GM10248 (cell line): Measurements from ENCODE around the gene PITPNC1.
A peak's percentile ranks its signal among the peaks of the same experiment; 100 is the strongest.

Source experiments
- CTCF ChIA-PET: fragments of 300-600 bp; sonication (Branson Sonifier 250); formaldehyde crosslinking; extraction: SDS; loops from one replicate; lab custom pipeline; 2021; ENCODE audit warnings: antibody characterized with exemption; lab: Yijun Ruan, JAX
- POLR2A ChIA-PET: fragments of 350-650 bp; sonication (Branson Sonifier 250); formaldehyde crosslinking; extraction: SDS; loops from one replicate; lab custom pipeline; 2020; ENCODE audit warnings: antibody characterized with exemption; lab: Yijun Ruan, JAX
- DNase-seq: peaks from one replicate; pipeline ENCODE4 v3.0.0; 2012; ENCODE audit errors: extremely low spot score
- TF ChIP-seq, protein P1 (sequence below): IDR thresholded peaks from 2 replicates; pipeline ENCODE4 v1.5.1; 2012; ENCODE audit warnings: mild to moderate bottlenecking, low read depth; ENCODE audit errors: extremely low read depth, missing control alignments, control extremely low read depth

Gene PITPNC1

DNA sequence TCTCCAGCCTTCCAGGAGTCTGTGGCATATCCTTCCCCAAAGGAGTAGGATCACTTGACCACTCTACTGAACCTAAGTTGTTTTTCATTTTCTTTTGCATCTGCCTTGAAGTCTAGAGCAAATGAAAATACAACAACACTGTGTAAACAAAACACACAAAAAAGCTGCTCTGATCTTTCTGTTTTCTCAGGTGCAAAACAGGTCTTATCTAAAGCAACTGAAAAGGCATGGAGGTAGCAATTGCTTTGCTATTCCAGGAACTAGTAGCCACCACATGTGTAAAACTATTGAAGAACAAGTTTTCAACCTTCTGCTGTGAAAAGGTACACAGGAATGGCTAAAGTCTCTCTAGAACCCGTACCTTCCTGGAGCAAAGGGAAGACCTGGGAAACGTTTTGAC, 127.1 kb downstream of the PITPNC1 start:
- DNase-seq = no peak
- ChIA-PET POLR2A (no interaction called here), CTCF (no interaction called here)
- TF ChIP-seq, protein P1, sequence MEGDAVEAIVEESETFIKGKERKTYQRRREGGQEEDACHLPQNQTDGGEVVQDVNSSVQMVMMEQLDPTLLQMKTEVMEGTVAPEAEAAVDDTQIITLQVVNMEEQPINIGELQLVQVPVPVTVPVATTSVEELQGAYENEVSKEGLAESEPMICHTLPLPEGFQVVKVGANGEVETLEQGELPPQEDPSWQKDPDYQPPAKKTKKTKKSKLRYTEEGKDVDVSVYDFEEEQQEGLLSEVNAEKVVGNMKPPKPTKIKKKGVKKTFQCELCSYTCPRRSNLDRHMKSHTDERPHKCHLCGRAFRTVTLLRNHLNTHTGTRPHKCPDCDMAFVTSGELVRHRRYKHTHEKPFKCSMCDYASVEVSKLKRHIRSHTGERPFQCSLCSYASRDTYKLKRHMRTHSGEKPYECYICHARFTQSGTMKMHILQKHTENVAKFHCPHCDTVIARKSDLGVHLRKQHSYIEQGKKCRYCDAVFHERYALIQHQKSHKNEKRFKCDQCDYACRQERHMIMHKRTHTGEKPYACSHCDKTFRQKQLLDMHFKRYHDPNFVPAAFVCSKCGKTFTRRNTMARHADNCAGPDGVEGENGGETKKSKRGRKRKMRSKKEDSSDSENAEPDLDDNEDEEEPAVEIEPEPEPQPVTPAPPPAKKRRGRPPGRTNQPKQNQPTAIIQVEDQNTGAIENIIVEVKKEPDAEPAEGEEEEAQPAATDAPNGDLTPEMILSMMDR = no peak

DNA sequence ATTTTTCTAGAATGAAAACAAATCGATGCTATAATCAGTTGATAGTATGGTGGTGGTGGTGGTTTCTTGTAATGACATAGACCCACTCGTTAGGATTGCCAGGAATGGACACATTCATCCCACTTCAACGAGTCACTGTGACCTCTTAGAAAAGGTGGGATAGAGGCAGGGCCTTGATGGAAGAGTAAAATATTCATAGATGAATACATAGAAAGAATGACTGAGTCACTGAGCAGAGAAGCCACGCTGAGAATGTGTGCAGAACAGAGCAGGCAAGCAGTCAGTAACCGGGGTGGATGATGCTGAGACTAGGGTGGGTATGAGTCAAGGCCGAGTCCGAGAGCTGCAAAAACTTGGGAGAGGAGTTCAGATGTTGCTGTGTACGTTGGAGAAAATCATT, 129.9 kb downstream of the PITPNC1 start:
- CTCF ChIA-PET = no interaction called here

DNA sequence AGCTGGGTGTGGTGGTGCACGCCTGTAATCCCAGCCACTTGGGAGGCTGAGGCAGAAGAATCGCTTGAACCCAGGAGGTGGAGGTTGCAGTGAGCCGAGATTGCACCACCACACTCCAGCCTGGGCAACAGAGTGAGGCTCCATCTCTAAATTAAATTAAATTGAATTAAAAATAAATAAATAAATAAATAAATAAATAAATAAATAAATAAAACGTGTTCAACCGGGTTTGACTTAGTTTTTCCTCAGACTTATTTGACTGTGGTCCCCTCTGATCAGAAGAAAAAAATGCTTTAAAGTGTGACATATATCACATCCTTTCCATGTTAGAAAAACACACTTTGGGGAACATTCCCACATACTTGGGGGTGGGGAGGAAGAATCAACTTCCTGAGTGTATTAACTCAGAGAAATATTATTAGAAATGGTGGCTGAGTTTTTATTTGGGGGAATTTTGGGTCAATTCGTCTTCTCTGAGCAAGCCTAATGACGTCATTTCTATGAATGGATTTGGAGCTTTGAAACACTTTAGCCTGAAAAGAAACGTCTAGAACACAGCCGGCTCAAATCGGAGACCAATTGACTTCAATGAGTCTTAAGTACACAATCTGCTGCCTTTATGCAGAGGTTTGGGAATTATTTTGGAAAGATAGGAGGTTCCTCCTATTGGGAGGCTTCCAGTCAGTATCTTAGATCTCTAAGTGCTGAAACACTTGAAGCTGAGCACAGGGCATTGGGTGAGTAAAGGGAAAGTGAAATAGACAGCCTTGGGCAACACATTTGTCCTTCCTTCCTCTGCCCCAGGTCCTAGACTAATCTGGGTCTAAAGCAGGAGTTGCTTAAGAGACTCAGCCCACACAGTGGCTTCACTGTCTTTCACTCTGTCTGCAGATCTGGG, 132.6 kb downstream of the PITPNC1 start:
- peak; percentile 30 for DNase-seq
- TF ChIP-seq, protein P1 = no peak
- ChIA-PET CTCF (interaction anchor here (1.2 to 2.8 kb wide), 4 partner anchors 13 to 131 kb away, joined by 4 to 13 read pairs (median 6); no protein-coding TSS in a partner anchor), POLR2A (no interaction called here)

More for the DNA sequence above, 129.9 kb downstream of the PITPNC1 start:
- no peak for DNase-seq
- POLR2A ChIA-PET = no interaction called here
- TF ChIP-seq, protein P1 = no peak

DNA sequence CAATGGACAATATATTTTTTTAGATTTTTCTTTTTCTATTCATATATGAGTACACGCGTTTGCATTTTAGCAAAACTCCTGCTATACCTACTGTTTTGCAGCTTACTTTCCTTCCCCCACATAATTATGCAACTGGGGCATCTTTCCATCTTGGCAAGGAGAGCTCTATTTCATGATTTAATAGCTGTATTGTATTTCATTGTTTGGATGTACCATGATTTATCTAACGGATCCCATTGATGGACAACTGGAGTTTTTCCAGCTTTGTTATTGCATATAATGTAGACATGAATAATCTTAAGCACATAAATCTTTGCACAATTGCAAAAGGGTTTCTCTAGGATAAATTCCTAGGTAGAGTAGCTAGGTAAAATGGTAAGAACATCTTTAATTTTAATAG, 133.9 kb downstream of the PITPNC1 start:
- POLR2A ChIA-PET = no interaction called here
- TF ChIP-seq, protein P1 = no peak
- DNase-seq = no peak
- CTCF ChIA-PET = interaction anchor here (1.1 to 2.8 kb wide), 8 partner anchors 9 to 132 kb away, joined by 3 to 13 read pairs (median 6); no protein-coding TSS in a partner anchor

DNA sequence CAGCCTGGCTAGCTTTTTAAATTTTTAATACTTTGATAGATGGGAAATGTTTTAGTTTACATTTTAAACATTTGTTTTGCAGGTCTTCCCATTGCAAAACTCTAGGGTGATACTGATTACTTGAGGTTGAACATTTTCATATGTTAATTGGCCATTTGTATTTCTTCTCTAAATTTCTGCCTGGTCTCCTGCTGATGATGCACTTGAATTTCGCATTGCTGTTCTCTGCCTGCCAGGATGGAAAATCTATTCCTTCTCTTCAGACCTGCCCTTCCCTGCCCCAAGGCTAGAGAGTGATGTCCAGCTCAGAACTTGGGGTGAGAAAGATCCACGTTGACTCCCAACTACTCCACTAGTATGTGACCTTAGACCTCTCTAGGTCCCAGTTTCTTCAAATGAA, 134.7 kb downstream of the PITPNC1 start:
- CTCF ChIA-PET = interaction anchor here (1.1 to 2.8 kb wide), 7 partner anchors 8 to 133 kb away, joined by 3 to 13 read pairs (median 7); no protein-coding TSS in a partner anchor
- DNase-seq = no peak

DNA sequence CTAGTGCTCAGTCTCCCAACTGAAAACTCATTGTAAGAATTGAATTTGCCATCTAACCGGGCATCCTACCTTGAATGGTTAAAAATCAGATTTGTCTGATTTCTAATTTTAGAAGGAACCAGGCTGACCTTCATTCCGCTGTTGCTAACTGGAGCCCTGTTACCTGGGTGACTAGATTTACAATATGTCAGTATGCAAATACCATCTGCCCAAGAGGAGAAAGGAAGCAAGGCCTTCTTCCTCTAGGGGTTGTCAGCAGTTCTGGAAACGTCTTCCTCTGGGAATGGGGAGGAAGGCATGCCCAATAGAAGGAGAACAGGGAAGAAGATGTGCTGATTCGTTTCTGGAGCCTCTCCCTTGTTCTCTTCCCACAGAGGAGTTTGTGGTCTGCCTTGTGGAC, 137.9 kb downstream of the PITPNC1 start:
- TF ChIP-seq, protein P1 = no peak
- CTCF ChIA-PET = interaction anchor here (0.9 kb wide), 1 partner anchor 18 kb away, joined by 3 read pairs; no protein-coding TSS in a partner anchor
- peak; percentile 48 for DNase-seq
- POLR2A ChIA-PET = no interaction called here

More for the DNA sequence above, 134.7 kb downstream of the PITPNC1 start:
- POLR2A ChIA-PET = no interaction called here
- TF ChIP-seq, protein P1 = no peak
